GM19025 (cell line): ENCODE data around the gene MFRP.

Experiments
- ATAC-seq: cut with Tn5 transposase; IDR thresholded peaks from one replicate; pipeline ENCODE4 v1.9.1; 2021; ENCODE audit warnings: mild to moderate bottlenecking, low read depth, moderate library complexity; ENCODE audit not compliant: unreplicated experiment

The MFRP gene

GRCh38 chr11:119298726-119299125, 47.8 kb downstream of the MFRP start:
- ATAC-seq = no peak

- no peak for ATAC-seq
Observed at GRCh38 chr11:119297938-119298337, 48.6 kb downstream of the MFRP start.

- ATAC-seq = no peak
Observed at GRCh38 chr11:119295178-119295577, 51.3 kb downstream of the MFRP start.

- ATAC-seq = no peak
Observed at GRCh38 chr11:119293461-119293860, 53.0 kb downstream of the MFRP start.

- ATAC-seq = no peak
Observed at GRCh38 chr11:119290894-119291497, 55.5 kb downstream of the MFRP start.
